NCI-H1105 treated with DMSO at 0.1 percent for 48 hours (cell line): ENCODE data around the gene WNT7A.

Experiments used
- DNase-seq: peaks from one replicate; lab custom pipeline; 2025; lab: John Stamatoyannopoulos, UW

The WNT7A gene

DNA sequence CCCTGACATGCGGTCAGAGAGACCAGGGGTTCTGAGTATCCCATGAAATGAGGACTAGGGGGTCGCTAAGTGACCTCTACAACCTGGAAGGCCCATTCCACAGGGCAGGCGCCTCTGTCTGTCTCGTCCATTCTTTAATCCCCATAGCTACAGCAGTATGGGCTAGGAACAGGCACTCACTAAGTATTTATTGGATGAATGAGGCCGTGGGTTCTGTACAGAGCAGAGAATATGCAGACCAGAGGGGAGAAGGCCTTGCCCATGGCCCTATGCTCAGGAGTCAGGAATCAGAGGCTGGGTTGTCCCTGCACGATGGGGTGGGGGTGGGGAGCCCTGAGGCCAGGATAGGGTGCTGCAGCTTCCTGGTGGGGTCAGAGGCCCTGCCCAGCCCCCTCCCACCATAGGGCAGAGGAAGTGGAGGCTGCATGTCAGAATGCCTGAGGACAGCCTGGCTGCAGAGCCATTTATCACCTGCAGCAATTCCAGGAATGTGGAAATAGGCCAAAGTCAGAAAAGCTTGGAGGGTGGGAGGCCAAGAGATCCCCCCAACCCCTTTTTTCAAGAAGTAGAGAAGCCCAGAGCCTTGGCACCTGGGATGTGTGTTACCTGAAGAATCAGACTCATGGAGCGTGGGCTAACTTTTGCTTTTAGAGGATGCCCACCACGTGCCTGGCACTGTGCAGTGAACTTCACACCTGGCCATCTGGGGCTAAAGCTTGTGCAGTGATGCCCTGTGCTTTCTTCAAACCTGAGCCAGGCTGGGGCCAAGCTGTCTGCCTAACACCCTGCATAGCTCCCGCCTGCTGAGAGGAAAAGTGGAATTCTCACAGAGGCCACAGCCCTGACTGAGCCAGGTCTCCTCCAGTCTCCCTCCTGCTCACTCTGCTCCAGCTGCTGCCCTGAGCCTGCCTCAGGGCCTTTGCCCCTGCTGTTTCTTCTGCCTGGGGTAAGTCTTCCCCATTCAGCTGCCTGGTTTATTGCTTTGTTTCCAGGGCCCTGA, 109.4 kb downstream of the WNT7A start:
- no peak for DNase-seq

DNA sequence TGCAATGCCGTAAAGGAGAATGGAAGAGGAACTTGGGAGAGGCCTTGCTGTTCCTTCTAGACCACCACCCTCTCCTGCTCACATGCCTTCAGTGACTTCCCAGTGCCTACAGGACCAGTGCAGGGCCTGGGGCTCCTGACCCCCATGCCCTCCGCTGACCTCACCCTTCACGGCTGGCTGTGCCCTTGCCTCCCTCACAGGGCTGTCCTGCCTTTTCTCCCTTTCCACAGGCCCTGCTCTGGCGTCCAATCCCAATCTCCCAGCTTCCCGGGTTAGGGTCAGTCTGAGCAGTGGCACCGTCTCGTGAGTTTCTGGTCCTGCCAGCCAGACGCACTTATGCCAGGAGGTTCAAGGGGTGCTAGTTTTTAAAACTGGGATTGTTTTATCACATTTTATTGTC, 110.4 kb downstream of the WNT7A start:
- no peak for DNase-seq

DNA sequence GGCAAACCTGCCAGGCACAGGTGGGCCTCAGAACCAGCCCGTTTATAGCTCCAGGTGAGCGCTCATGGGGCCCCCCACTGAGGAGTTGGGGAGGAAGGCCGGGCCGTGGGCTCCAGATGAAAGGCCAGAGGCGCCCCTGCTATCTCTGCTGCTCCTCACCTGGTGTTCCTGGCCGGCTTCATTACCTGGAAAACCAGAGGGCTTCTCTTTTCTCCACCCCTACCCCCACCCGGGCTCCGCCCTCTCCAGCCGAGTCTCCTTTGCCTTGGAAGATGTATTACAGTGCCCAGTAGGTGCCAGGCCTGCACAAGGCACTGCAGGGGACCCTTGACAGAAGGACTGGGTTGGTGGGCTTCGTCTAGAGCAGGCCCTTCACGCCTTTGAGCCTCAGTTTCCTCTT, 111.4 kb downstream of the WNT7A start:
- DNase-seq, result no peak

GRCh38 chr3:13767896-13768295, 112.0 kb downstream of the WNT7A start:
- no peak for DNase-seq

- DNase-seq, result no peak
These were observed 112.8 kb downstream of the WNT7A start for GRCh38 chr3:13767030-13767429.
